K562 (cell line): ENCODE measurements around the gene NDOR1. TPM values are rescaled to one million over a fixed set of nuclear protein-coding genes. Genes with fewer than 3 reads are reported as not detected.

Experiments
- ATAC-seq: fragments of 200-7000 bp; cut with Tn5 transposase; 3 replicates; pipeline ENCODE4 v1.9.1; 2020; ENCODE audit warnings: moderate library complexity
- BruUV-seq: library from RNA; stranded (reverse); fragments of 400-500 nt; replicated peaks from 2 replicates; lab custom pipeline; 2021; lab: Mats Ljungman, UMichigan
- CTCF ChIA-PET: fragments of 300-600 bp; formaldehyde crosslinking; extraction: SDS; loops from one replicate; lab custom pipeline; 2021; ENCODE audit warnings: low intra/inter-chr PET ratio; lab: Yijun Ruan, JAX
- POLR2A ChIA-PET: fragments of 300-600, 350-650 bp; sonication (Branson Sonifier 250); formaldehyde crosslinking; extraction: SDS; loops from one replicate; lab custom pipeline; 2021; ENCODE audit warnings: antibody characterized with exemption, inconsistent platforms; lab: Yijun Ruan, JAX
- DNase-seq, 4 experiments: peaks; one replicate each; pipeline versions ENCODE4 v3.0.0 to v3.0.0-alpha.2; 2011 to 2018; ENCODE audit warnings: low spot score in 3 of 4, mixed read lengths in 3 of 4; ENCODE audit errors: extremely low read depth in 1 of 4
- FAIRE-seq: peaks from 2 replicates; lab custom pipeline; 2011; peaks lifted over from hg19 to GRCh38; lab: Jason Lieb, UNC
- H2AFZ ChIP-seq: 2 replicates; pipeline ENCODE4 v1.6.0; 2011; ENCODE audit warnings: low read depth, low read length, control low read depth, inconsistent platforms
- H3K27ac ChIP-seq: fragments of 200-600 bp; 3 replicates; pipeline ENCODE4 v1.8.0; 2011; ENCODE audit warnings: low read depth, mild to moderate bottlenecking, control low read depth, inconsistent platforms, low read length, moderate library complexity, mixed read lengths; ENCODE audit errors: extremely low read depth
- H3K27me3 ChIP-seq, 2 experiments: fragments of 300-600 bp in 1 of 2; 2 replicates in 1 of 2; 3 replicates in 1 of 2; pipeline versions ENCODE4 v1.6.0 to v1.8.0; 2011; ENCODE audit warnings: inconsistent platforms in 2 of 2, low read length in 2 of 2, mild to moderate bottlenecking in 1 of 2, mixed read lengths in 1 of 2, moderate library complexity in 1 of 2; ENCODE audit not compliant: control insufficient read depth in 2 of 2, insufficient read depth in 2 of 2
- H3K36me3 ChIP-seq: fragments of 300-600 bp; 3 replicates; pipeline ENCODE4 v1.8.0; 2011; ENCODE audit warnings: mild to moderate bottlenecking, low read length, inconsistent platforms; ENCODE audit not compliant: control insufficient read depth, insufficient read depth
- H3K4me1 ChIP-seq, 2 experiments: fragments of 200-600 bp in 1 of 2; replicated peaks in 1 of 2; 2 replicates in 1 of 2; 3 replicates in 1 of 2; pipeline versions ENCODE4 v1.5.1 to v1.8.0; 2011; ENCODE audit warnings: inconsistent platforms in 2 of 2, low read length in 2 of 2, mild to moderate bottlenecking in 1 of 2, mixed read lengths in 1 of 2, moderate library complexity in 1 of 2; ENCODE audit not compliant: control insufficient read depth in 2 of 2, insufficient read depth in 2 of 2
- H3K4me2 ChIP-seq: 2 replicates; pipeline ENCODE4 v1.6.1; 2011; ENCODE audit warnings: low read length, control low read depth, inconsistent platforms, mixed read lengths; ENCODE audit not compliant: insufficient read depth
- H3K4me3 ChIP-seq: fragments of 200-600 bp; sonication (generic), shearing (Covaris generic); 2 replicates; pipeline ENCODE4 v1.5.1; 2016; ENCODE audit warnings: control low read depth, inconsistent platforms
- H3K79me2 ChIP-seq: fragments of 200-600 bp; 3 replicates; pipeline ENCODE4 v1.8.0; 2011; ENCODE audit warnings: low read length, inconsistent platforms; ENCODE audit not compliant: control insufficient read depth, insufficient read depth
- H3K9ac ChIP-seq, 2 experiments: 2 replicates each; pipeline versions ENCODE4 v1.6.0 to v1.6.1; 2011; ENCODE audit warnings: low read depth in 2 of 2, low read length in 2 of 2, control low read depth in 1 of 2, inconsistent platforms in 1 of 2, mild to moderate bottlenecking in 1 of 2, mixed read lengths in 1 of 2; ENCODE audit not compliant: insufficient read depth in 1 of 2
- H3K9me1 ChIP-seq: one replicate; pipeline ENCODE4 v1.6.0; 2011; ENCODE audit warnings: inconsistent platforms, mild to moderate bottlenecking, low read length, moderate library complexity; ENCODE audit not compliant: control insufficient read depth, insufficient read depth
- H3K9me3 ChIP-seq: replicated peaks from 2 replicates; pipeline ENCODE4 v1.5.1; 2011; ENCODE audit warnings: low read depth, low read length, inconsistent platforms; ENCODE audit not compliant: control insufficient read depth, insufficient read depth
- H4K20me1 ChIP-seq: replicated peaks from 2 replicates; pipeline ENCODE4 v1.6.1; 2011; ENCODE audit warnings: low read length, inconsistent platforms, mixed read lengths; ENCODE audit not compliant: control insufficient read depth, insufficient read depth
- BHLHE40 ChIP-seq: IDR thresholded peaks from 2 replicates; pipeline ENCODE4 v1.6.1; 2011; ENCODE audit warnings: low read length, improper control_type of control experiment
- C11orf30 ChIP-seq: fragments of 450-650 bp; IDR thresholded peaks from 2 replicates; pipeline ENCODE4 v1.6.1; 2016; ENCODE audit warnings: low read depth, mild to moderate bottlenecking
- CHAMP1 ChIP-seq: fragments of 450-650 bp; IDR thresholded peaks from 2 replicates; pipeline ENCODE4 v1.6.1; 2016; ENCODE audit warnings: mild to moderate bottlenecking
- FOXA3 ChIP-seq, 2 experiments: fragments of 450-650 bp in 1 of 2; sonication (generic) in 1 of 2; formaldehyde crosslinking; IDR thresholded peaks in 1 of 2; conservative IDR thresholded peaks in 1 of 2; 2 replicates each; pipeline versions ENCODE4 v1.4.0 to v1.8.0; 2020 to 2022; ENCODE audit warnings: mild to moderate bottlenecking in 2 of 2, missing genetic modification reagents in 1 of 2
- GATA2 ChIP-seq: sonication (generic); formaldehyde crosslinking; IDR thresholded peaks from 2 replicates; pipeline ENCODE4 v1.4.0; 2020; ENCODE audit warnings: mild to moderate bottlenecking, missing genetic modification reagents
- NFIC ChIP-seq: fragments of 450-650 bp; IDR thresholded peaks from 2 replicates; pipeline ENCODE4 v1.6.1; 2017; ENCODE audit warnings: mild to moderate bottlenecking, inconsistent platforms
- RBM22 ChIP-seq: fragments of 200-400 bp; formaldehyde crosslinking; IDR thresholded peaks from 2 replicates; pipeline ENCODE4 v1.6.1; 2018; ENCODE audit warnings: low read length, low read depth; ENCODE audit not compliant: poor library complexity, severe bottlenecking
- SMAD2 ChIP-seq: fragments of 150-350 bp; IDR thresholded peaks from 2 replicates; pipeline ENCODE4 v1.6.1; 2014; ENCODE audit warnings: low read depth, mild to moderate bottlenecking, low read length
- TCF3 ChIP-seq: sonication (generic); formaldehyde crosslinking; IDR thresholded peaks from 2 replicates; pipeline ENCODE4 v1.4.0; 2020; ENCODE audit warnings: mild to moderate bottlenecking, missing genetic modification reagents
- ZBTB7A ChIP-seq: IDR thresholded peaks from 2 replicates; pipeline ENCODE4 v1.6.1; 2011; ENCODE audit warnings: low read depth, mild to moderate bottlenecking, low read length, moderate library complexity, borderline replicate concordance; ENCODE audit not compliant: control insufficient read depth
- ZNF707 ChIP-seq: fragments of 250-450 bp; sonication (Bioruptor Pico); conservative IDR thresholded peaks from 2 replicates; pipeline ENCODE4 v1.8.0; 2022; ENCODE audit warnings: inconsistent platforms, mild to moderate bottlenecking, moderate library complexity
- WGBS: fragments of 100-300 bp; shearing (Covaris generic); methylation state at CpG from one replicate; pipeline ENCODE4 v1.1.6; 2016; ENCODE audit warnings: low coverage, mixed read lengths; ENCODE audit not compliant: insufficient coverage; ENCODE audit errors: missing lambda C conversion rate; 5-methylcytosine and 5-hydroxymethylcytosine counted together
- in situ Hi-C: fragments of 300-500 bp; cut with MboI; formaldehyde crosslinking; loops from 4 replicates; pipeline ENCODE4 v1.15.0; 2018; ENCODE audit warnings: inconsistent platforms, mixed read lengths
- intact Hi-C: fragments of 100-400 bp; cut with micrococcal nuclease; formaldehyde crosslinking; loops from 2 replicates; pipeline ENCODE4 v1.14.2; 2022
- polyA plus RNA-seq, 8 experiments: library from polyadenylated mRNA; depleted of rRNA in 4 of 8; stranded (reverse) in 5 of 8; unstranded in 3 of 8; fragments of >200 nt; fragmentation: Nextera tagmentation in 2 of 8; fragmentation: Illumina TruSeq in 1 of 8; extraction: Ambion mirVana in 2 of 8; extraction: Trizol in 1 of 8; gene quantifications; 2 replicates each; pipeline versions ENCODE4 v1.2.1 to v1.2.3, GENCODE V29; 2011 to 2014; ENCODE audit warnings: inconsistent platforms in 1 of 8, missing spikeins in 1 of 8
- total RNA-seq, 7 experiments: library from RNA; depleted of rRNA in 6 of 7; stranded (reverse); fragments of >200 nt in 6 of 7; fragmentation: Illumina TruSeq in 2 of 7; extraction: Trizol in 2 of 7; gene quantifications; 2 replicates each; pipeline versions ENCODE4 v1.2.1 to v1.2.3, GENCODE V29; 2011 to 2021; ENCODE audit warnings: low replicate concordance in 1 of 7

Gene NDOR1
- total and polyA plus RNA-seq, 9 of the 15 experiments (the other 6 are each of a cell fraction or from before 2014, with no cell fraction given) = 0.06 to 36.9 (median 6.9) TPM

GRCh38 chr9:137157618-137158415 lies 47.7 kb upstream of the NDOR1 start (continued):
- TF ChIP-seq FOXA3 (CRISPR knock-in tag; conservative IDR thresholded peaks at IDR 0.05 in 1 of 2, IDR thresholded peaks at IDR 0.05 in 1 of 2) (0 out of 4 replicates have a peak, but pooled peaks of 1 of the 2 experiments have one; percentile 38), GATA2 (CRISPR knock-in tag) (peak; percentile 46; the same call in 1 of the 2 replicates), TCF3 (CRISPR knock-in tag) (peak; percentile 87)
- TF ChIP-seq, all 486 proteins: peak for 37

- 6% methylated on average over 2 of the region's 4 CpGs for WGBS
- no TSS peak for BruUV-seq
- DNase-seq (no peak), FAIRE-seq (no peak), ATAC-seq (no peak)
- Histone ChIP-seq H3K4me1 (peaks cover 18 to 77% of the 10 kb centered on the region in 2 experiments; a peak in 4 of 5 replicates), H3K4me3 (no peak overlapping the region), H3K27ac (no peak overlapping the region), H3K27me3 (no peaks in the 10 kb centered on the region; a peak in 2 of 5 replicates), H3K9ac (peak overlapping the region in 1 of 2 experiments; percentile 79; a peak in 2 of 4 replicates), H4K20me1 (0 out of 2 replicates have a peak, but pooled peaks cover 8% of the 10 kb centered on the region), H3K9me1 (no peaks in the 10 kb centered on the region), H3K9me3 (no peaks in the 10 kb centered on the region), H3K36me3 (no peaks in the 10 kb centered on the region), H2AFZ (no peak overlapping the region), H3K4me2 (no peak overlapping the region), H3K79me2 (no peaks in the 10 kb centered on the region)
- TF ChIP-seq CHAMP1 = no peak
- TF ChIP-seq C11orf30 = no peak
- TF ChIP-seq RBM22 = no peak
- TF ChIP-seq ZNF707 = no peak
- no peak for TF ChIP-seq BHLHE40
- 0 out of 2 replicates have a peak, but pooled peaks have one; percentile 26 for TF ChIP-seq ZBTB7A
- TF ChIP-seq SMAD2 = no peak
- peak; percentile 49 for TF ChIP-seq NFIC
- ChIA-PET CTCF (no interaction called here), POLR2A (interaction anchor here (1.1 kb wide), 1 partner anchor 30 kb away, joined by 4 read pairs; no protein-coding TSS in a partner anchor)
- intact Hi-C loops (no loop called here), in situ Hi-C loops (no loop called here)
Observed at GRCh38 chr9:137158625-137159024, 46.9 kb upstream of the NDOR1 start.
